ENCODE data around the gene SLX9.
"Not testable (repeated sequence)": the region's sequence is repeated elsewhere in the genome, so short reads cannot be mapped to it uniquely, and the experiment has no call there.

SLX9 gene

DNA sequence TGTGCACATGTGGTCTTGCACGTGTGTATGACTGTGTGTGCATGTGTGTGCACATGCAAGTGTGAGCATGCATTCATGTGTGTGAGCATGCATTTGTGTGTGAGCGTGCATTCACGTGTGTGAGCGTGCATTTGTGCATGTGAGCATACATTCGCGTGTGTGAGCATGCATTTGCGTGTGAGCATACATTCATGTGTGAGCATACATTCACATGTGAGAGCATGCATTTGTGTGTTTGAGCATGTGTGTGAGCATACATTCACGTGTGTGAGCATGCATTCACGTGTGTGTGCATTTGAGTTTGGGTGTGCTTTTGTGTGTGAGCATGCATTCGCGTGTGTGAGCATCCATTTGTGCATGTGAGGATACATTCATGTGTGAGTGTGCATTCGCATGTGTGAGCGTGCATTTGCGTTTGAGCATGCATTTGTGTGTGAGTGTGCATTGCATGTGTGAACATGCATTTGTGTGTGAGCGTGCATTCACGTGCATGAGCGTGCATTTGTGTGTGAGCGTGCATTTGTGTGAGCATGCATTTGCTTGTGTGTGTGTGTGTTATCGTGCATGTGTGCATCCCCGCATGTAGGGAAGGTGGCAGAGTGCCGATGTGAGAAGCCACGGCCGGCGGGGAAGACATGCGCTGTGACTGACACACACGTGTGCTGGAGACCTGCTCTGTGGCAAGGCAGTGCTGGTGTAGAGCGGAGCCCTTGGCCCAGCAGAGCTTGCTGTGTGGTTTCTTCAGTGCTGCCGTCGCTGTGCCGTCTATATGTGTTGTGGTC, 37.4 kb upstream of the SLX9 start:
- DNase-seq = no peak

DNA sequence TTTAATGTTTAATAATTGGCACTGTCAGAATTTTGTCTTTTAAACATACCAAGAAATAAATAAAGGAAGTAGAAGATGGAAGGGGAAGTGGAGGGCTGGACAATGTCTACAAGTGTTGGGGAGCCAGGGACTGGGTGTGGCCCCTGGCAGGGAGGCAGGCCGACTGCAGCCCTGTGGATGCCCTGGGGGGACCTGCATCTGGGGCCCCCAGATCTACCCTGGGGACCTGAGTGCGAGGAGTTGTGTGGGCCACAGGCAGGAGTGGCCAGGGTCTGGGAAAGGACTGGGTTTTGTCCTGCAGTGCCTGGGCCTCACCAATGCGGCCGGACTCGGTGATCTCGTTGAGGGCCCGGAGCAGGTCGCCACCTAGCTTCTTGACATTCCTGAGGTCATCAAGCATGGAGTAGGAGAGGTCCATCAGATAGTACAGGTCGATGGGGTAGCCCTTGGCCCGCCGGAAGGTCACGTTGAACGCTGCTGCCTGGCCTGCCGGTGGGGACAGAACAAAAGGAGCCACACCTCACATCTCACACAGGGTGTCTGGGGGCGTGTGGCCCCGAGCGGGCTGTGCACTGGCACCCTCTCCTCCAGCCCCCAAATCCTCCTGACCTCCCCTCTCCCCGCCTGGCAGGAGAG, 36.7 kb upstream of the SLX9 start:
- DNase-seq = no peak

DNA sequence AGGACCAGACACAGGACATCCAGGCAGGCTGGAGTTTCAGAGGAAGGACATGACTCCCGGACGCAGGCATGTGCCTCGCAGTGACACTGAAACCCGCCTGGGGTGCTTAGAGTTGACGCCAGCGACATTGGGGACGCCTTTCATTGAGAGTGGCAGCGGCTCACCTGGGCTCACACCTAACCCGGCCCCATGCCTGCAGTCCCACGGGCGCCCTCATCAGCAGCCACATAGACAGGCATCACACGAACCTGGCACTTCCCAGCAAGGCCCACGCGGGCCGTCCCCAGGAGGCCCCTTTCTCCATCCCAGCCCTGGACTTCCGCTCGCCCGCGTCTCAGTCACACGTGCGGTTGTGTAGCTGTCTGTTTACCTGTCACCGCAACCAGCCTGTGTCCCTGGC, 36.1 kb upstream of the SLX9 start:
- DNase-seq = no peak

DNA sequence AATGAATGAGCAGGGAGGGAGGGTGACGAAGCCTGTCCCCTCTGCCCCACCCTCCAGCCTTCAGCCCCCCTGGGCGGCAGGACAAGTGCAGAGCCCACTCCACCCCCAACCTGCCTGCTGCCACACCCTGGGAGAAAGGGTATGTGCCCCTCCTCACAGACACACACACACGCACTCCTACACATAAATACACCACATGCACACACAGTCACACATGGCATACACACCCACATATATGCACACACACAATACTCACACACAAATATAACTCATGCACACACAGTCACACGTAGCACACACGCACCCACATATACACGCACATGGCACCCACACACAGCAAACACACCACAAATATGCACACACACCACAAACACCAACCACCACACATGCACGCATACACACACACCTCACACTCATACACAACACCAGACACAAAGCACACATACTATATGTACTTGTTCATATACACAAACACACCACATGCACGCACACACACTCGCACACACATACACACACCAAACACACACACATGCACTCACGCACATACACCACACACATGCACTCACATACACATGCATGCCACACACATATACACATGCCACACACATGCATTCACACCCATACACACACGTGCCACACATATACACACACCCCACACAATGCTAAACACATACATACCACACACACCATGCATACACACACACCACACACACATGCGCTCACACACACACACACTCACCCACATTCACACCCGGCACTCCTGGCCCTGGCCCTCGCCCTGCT, 35.5 kb upstream of the SLX9 start:
- DNase-seq = no peak

DNA sequence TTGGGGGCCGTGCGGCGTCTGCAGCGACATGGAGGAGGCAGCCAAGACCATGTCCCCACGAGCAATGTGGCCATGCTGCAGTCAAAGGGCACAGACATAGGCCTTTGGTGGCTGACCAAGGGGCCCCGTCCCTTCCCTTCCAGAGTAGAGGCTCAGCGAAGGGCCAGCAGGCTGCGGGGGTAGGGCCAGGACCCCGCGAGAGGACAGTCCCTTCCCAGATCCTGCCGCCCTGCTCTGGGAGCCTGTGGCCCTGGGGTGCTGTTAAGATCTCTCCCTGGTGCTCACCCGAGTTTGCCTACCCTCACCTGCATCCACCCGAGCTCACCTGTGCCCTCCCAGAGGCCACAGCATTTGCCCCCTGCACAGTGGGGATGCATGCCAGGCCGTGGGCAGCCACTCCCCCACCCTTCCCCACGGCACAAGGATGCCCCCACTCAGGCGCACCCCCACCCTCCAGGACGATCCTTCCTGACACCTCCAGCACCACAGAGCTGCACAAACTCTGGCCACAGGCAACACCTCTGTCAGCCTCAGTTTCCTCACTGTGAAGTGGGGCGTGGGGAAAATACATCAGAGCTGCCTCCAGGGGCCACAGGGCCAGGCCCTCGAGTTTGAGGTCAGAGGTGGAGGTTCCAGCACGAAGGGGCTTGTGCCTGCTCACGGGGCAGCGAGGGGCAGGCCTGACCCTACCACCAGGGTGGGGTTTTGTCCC, 34.7 kb upstream of the SLX9 start:
- no peak for DNase-seq

DNA sequence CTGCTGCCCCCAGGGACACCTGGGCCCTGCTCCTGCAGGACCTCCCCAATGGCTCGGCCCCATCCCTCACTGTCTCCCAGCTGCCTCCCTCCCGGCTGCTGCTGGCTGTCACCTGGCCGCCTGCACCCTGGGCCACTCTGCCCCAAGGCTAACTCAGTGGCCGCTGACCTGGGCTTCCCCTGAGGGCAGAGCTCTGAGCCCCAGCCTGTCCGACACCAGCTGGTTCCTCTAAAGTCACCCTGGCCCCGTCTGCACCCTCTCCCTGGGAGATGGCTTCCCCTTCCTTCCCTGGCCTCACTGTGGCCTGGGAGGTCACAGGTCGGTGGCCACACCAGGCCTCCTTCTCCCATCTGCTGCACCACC, 34.1 kb upstream of the SLX9 start:
- no peak for DNase-seq

DNA sequence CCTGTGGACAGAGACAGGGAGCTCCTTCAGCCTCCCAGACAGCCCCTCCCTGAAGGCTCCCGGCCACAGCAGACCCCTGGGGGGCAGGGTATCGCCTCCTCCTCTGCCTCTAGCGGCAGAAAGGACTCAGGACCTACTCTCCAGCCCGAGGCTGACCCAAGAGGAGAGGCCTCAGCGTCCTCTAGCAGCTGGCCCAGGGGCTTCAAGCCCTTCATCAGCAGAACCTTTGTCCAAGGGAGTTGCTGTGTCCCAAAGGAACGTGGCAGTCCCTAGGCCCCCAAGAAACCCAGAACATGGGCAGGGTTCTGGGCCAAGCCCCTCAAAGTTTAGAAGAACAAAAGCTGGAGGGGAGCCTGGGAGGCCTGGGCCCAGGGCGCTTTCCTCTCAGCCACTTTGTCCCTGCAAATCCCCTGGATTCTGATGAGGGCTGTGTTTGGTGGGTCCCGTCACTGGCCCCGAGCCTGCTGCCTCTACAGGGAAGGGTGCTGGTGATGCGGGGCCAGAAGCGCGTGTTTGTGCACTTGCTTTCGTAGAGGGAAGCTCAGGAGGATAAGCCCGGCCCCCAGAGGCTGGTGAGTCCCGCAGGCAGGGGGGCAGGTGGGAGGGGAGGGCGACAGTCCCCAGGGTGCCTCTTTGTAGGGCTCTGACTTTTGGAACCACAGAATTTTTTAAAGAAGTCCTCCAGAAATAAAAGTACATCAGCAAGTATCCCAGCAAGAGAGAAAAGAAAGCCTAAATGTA, 32.4 kb upstream of the SLX9 start:
- no peak for DNase-seq

DNA sequence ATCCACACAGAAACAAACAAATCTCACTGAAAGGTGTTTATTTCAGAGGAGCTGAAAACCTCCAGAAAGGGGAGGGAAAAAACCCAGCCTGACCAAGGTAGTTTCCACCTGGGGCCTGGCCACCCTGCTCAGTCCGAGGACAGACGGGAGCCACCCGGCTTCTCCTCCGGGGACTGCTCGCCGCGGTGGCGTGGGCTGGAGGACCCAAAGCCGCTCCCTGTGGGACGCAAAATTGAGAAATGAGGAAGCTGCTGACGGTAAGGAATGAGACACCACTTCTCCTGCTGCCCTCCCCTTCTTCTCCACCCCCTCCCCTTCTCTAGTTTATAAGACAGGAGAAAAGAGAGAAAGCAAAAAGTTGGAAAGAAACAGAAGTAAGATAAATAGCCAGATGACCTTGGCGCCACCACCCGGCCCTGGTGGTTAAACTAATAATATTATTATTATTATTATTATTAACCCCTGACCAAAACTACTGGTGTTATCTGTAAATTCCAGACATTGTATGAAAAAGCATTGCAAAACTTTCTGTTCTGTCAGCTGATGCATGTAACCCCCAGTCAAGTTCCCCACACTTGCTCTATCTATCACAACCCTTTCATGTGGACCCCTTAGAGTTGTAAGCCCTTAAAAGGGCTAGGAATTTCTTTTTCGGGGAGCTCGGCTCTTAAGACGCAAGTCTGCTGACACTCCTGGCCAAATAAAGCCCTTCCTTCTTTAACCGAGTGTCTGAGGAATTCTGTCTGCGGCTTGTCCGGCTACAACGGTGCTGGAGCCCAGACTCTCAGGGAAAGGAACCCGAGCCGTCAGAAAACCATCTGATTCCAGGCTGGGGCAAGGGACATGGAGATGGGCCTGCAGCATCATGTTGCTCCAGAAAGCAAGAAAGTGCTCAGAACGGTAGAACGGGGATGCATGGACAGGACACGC, 31.6 kb upstream of the SLX9 start:
- no peak for DNase-seq

DNA sequence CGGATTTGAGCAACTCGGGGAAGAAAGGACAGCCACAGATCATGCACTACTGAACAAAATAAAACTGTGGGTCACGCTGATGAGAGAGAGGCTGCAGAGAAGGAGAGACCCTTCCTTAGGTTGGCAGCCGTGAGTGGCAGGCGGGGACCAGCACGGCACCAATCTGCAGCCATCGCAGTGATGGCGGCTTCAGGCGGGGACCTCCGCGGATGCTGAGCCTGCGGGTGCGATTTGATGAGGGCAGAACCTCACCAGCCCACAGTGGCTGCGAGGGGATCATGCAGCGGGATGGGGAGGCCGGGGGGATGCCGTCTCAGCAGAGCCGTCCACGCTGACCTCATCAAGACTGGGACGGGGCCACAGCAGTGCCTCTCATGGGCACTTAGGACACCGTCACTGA, 30.9 kb upstream of the SLX9 start:
- DNase-seq = no peak

DNA sequence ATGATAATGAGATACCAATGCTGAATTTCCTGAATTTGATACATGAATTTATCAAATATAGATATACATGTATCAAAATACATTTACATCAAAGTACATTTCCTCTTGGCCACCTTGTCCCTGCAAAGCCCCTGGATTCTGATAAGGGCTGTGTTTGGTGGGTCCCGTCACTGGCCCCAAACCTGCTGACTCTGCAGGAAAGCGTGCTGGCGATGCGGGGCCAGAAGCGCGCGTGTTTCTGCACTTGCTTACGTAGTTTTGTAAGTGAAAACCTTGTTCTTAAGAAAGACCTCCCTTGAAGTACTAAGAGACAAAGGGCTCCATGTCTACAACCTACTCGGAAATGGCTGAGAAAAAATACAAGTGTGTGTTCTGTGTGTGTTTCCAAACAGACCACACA, 30.1 kb upstream of the SLX9 start:
- DNase-seq = no peak

DNA sequence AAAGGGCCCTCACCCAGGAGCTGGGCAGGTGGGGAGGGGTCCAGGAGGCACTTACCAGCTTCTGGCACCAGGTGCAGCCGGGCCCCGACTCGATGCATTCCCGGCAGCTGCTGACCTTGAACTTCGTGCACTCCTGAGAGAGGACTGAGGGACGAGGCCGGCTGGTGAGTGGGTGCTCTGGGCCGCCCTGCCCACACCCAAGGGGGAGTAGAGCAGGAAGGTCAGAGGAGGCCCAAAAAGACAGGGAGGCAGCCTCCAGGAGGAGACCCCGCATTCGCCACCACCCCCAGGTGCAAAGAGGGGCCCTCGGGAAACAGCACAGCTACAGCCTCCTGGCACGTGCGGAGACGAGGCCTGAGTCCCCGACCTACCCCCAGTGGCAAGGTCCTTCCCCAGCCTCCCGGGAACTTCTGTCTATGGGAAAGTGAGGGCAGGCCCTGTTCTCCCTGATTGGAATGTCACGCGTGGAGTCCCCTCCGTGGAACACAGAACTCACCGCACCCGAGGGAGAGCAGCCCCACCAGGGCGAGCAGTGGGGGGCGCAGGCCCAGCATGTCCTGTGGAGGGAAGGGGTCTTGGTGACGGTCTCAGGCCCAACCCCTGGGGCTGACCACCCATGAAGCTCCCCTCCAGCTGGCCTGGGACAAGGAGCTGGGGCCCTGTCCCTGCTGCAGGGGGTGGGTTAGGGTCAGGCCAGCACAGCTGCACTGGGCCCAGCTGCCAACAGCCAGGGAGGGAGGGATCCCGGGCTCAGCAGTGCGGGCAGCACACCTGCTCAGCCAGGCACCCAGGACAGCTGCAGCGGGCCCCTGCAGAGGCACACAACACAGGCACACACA, 29.4 kb upstream of the SLX9 start:
- DNase-seq = no peak

DNA sequence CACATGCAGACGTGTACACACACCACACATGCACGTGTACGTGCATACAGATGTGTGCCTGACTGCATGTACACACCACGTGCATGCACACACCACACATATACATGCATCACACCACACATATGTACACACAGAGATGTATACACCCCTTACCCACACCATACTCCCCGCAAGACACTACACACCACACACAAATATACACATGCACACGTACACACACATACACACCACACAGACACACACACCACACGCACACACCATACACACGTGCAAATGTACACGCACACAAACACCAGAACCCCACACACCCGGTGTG, 28.8 kb upstream of the SLX9 start:
- DNase-seq = no peak

DNA sequence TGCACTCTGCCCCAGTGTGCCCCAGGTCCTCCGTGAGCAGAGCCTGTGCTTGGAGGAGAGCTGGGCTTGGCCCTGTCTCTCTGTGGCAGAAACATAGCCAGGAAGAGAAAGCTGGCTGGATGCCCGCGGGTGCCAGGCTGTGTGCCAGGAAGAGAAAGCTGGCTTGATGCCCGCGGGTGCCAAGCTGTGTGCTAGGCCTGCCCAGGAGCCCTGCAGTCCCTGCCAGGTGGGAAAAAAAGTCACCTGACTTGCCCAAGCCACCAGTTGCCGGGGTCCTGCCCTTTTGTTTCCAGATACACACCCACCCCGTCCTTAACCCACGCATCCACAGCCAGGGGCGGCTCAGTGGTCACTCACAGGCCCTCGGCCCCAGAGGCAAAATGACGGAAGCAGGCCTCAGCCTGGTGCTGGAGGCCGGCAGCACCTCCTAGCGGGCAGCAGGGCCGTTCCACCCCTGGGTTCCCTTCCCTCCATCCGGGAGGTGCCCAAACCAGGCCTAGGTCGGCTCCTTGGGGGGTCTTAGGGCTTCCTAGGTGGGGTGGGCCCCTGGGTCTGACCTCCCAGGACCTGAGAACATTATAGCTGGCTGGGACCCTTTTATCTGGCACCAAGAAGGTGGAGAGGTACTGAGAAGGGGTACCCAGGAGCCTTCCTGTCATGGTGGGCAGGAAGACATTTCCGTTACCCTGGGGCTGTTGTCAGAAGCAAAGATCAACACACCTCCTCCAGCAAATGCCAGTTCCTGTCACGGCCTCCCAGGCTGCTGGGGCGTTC, 28.3 kb upstream of the SLX9 start:
- DNase-seq = peak; percentile 59 to 63

DNA sequence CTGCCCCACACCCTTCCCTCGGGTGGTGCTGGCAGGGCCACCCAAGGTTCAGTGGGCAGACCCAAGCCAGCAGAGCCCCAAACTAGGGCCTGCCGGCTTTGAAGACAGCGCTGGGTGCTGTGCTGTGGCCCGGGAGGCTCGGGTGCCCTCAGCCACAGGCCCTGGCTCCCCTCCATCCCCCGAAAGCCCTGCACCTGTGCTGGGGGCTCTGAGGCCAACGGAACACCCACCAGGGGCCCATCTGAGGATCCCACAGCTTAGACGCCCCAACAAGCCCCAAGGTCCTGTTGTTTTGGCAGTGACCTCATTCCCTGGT, 27.7 kb upstream of the SLX9 start:
- DNase-seq = no peak

DNA sequence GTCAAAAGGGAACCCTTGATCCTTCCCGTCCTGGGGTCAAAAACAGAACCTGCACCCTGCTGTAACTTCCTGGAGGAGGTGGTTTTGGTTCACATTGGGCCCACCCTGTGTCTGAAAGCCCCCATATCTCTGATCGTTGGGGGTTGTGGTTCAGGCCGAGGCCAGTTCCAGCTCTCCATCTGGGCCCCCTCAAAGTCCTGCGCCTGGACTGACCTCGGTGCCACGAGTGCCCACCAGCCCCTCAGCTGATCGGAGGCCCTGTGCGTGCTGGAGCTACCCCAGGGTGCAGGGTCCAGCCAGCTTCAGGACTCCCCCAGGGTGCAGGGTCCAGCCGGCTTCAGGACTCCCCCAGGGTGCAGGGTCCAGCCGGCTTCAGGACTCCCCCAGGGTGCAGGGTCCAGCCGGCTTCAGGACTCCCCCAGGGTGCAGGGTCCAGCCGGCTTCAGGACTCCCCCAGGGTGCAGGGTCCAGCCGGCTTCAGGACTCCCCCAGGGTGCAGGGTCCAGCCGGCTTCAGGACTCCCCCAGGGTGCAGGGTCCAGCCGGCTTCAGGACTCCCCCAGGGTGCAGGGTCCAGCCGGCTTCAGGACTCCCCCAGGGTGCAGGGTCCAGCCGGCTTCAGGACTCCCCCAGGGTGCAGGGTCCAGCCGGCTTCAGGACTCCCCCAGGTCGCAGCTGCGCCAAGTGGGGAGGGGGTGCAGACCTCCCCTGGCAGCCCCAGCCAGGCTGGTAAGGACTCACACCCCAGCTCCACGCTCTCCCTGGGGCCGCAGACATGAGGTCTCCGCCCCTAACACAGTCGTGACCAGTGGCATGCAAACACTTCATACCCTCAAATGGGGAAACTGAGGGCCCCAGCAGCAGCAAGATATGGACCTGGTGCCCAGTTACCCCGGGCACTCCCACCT, 27.1 kb upstream of the SLX9 start:
- DNase-seq = not testable (repeated sequence)

DNA sequence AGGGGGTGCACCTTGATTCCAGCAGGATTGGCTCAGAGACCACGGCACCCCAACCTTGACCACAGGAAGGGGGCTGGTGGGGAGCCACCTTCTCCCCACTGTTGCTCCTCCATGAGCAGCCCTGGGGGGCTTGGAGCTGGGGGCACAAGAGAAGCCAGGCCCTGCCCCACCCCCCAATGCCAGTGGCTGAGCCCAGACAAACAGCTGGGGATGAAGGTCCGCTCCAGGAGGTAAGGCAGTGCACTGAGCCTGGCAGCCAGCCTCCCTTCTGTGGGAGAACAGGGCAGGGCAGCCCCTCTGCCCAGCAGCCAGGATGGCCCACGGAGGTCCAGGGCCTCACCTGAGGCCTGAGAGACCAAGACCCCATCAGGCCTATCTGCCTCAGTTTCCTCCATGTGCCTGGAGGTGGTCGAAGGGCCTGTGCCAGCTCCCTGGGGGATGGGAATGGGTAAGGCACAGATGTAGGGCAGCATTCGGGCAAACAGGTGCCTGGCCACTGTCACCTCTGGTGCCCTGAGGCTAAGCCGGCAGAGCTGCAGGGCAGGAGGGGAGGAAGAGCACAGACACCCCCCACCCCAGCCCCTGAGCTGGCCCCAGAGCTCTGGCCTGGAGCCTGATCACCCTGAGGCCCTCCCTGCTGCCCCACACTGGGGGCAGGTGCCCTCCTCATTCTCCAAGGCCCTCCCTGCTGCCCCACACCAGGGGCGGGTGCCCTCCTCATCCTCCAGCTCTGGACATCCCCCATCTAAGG, 26.2 kb upstream of the SLX9 start:
- no peak for DNase-seq

DNA sequence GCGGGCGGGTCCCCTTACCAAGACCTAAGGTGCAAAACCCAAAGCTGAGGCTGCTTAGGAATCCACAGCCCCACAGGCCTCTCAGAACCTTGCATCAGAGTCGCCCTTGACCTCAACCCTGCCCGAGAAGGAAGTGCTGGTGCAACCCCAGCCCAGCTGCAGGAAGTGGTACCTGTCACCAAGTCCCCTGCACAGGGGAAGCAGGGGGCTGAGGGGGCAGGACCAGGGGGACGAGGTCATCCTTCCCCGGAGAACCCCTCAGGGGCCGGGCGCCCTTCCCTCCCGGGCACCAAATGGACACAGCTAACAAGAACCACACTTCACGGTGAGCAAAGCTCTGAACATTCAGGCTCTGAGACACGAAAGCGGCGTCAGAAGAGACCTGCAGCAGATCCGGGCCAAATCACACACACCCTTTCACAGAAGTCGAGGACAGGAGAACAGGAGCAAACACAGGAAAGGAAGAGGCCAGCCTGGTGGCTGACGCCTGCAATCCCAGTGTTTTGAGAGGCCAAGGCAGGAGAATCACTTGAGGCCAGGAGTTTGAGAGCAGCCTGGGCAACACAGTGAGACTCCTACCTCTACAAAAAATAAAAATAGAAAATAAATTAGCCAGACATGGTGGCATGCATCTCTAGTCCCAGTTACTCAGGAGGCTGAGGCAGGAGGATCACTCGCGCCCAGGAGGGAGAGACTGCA, 25.5 kb upstream of the SLX9 start:
- peak; percentile 48 to 64 for DNase-seq

DNA sequence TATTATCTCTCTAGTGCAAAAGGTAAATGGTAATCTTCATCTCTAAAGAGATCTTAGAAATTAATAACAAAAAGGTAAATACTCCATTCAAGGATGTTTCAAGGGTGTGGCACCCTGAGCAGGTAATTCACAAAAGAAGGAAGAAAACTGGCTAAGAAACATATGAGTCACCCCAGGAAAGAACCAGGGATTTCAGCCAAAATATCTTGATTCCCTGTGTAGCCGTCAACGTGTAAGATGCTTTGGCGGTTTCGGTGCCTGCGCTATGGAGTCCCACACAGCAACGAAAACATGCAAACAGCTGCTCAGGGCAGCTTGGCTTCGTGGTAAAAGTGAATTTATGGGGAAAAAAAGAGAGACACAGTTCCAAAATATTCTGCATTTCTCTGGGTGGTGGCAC, 22.9 kb upstream of the SLX9 start:
- DNase-seq = no peak

Data from stimulated activated CD4-positive, alpha-beta T cell treated with anti-CD3 and anti-CD28 coated beads, Interleukin-2, amount 100 ng/mL, for 24 hours (primary cell).